HepG2 (cell line): ENCODE data around the gene CCDC142. TPM values are rescaled to one million over a fixed set of nuclear protein-coding genes. Genes with fewer than 3 reads are reported as not detected.

Experiments used
- ATF2 ChIP-seq: sonication (generic); formaldehyde crosslinking; IDR thresholded peaks from 2 replicates; pipeline ENCODE4 v1.4.0; 2020; ENCODE audit warnings: missing genetic modification reagents
- MBD4 ChIP-seq: IDR thresholded peaks from 2 replicates; pipeline ENCODE4 v1.6.1; 2012; ENCODE audit warnings: low read length, inconsistent platforms, borderline replicate concordance
- MIXL1 ChIP-seq: IDR thresholded peaks from 2 replicates; pipeline ENCODE4 v1.6.1; 2016
- PAXIP1 ChIP-seq: sonication (generic); formaldehyde crosslinking; conservative IDR thresholded peaks from 2 replicates; pipeline ENCODE4 v1.4.0; 2020; ENCODE audit warnings: mild to moderate bottlenecking, missing genetic modification reagents, moderate library complexity
- SALL1 ChIP-seq: sonication (generic); formaldehyde crosslinking; IDR thresholded peaks from 2 replicates; pipeline ENCODE4 v1.8.0; 2022; ENCODE audit warnings: mild to moderate bottlenecking, missing genetic modification reagents
- SATB2 ChIP-seq: sonication (generic); formaldehyde crosslinking; IDR thresholded peaks from 2 replicates; pipeline ENCODE4 v1.5.0; 2020; ENCODE audit warnings: missing genetic modification reagents
- SNAPC2 ChIP-seq: sonication (generic); formaldehyde crosslinking; IDR thresholded peaks from 2 replicates; pipeline ENCODE4 v1.8.1; 2022; ENCODE audit warnings: mild to moderate bottlenecking, missing genetic modification reagents
- TAF15 ChIP-seq: fragments of 200-400 bp; formaldehyde crosslinking; IDR thresholded peaks from one replicate; pipeline ENCODE4 v1.6.1; 2018; ENCODE audit warnings: mild to moderate bottlenecking, low read depth, low read length; ENCODE audit not compliant: poor library complexity, severe bottlenecking
- ZNF160 ChIP-seq: sonication (generic); formaldehyde crosslinking; IDR thresholded peaks from 2 replicates; pipeline ENCODE4 v1.8.0; 2022; ENCODE audit warnings: mild to moderate bottlenecking, inconsistent platforms, missing genetic modification reagents
- ZNF431 ChIP-seq: sonication (generic); formaldehyde crosslinking; IDR thresholded peaks from 2 replicates; pipeline ENCODE4 v1.9.0; 2022; ENCODE audit warnings: missing genetic modification reagents, low read depth, mild to moderate bottlenecking, borderline replicate concordance
- ZNF546 ChIP-seq: sonication (generic); formaldehyde crosslinking; conservative IDR thresholded peaks from 2 replicates; pipeline ENCODE4 v1.8.1; 2023; ENCODE audit warnings: mild to moderate bottlenecking, missing genetic modification reagents
- ZNF550 ChIP-seq: sonication (generic); formaldehyde crosslinking; IDR thresholded peaks from 2 replicates; pipeline ENCODE4 v1.4.0; 2020; ENCODE audit warnings: mild to moderate bottlenecking, missing genetic modification reagents, borderline replicate concordance
- polyA plus RNA-seq, 8 experiments: library from polyadenylated mRNA; depleted of rRNA in 3 of 8; stranded (reverse) in 7 of 8; unstranded in 1 of 8; fragments of >200 nt; fragmentation: Illumina TruSeq in 4 of 8; extraction: Trizol in 4 of 8; gene quantifications; 2 replicates each; pipeline versions ENCODE4 v1.2.1 to v1.2.3, GENCODE V29; 2011 to 2016; ENCODE audit warnings: low read depth in 4 of 8, missing spikeins in 1 of 8, mixed read lengths in 1 of 8; ENCODE audit not compliant: insufficient read depth in 1 of 8
- total RNA-seq, 5 experiments: library from RNA; depleted of rRNA; stranded (reverse); fragments of >200 nt; fragmentation: Illumina TruSeq; extraction: Trizol; gene quantifications; 2 replicates each; pipeline ENCODE4 v1.2.3, GENCODE V29; 2016; ENCODE audit warnings: low read depth in 1 of 5
- TF ChIP-seq, protein P1 (sequence below): sonication (generic); formaldehyde crosslinking; IDR thresholded peaks from 2 replicates; pipeline ENCODE4 v1.4.0; 2020; ENCODE audit warnings: missing genetic modification reagents
- TF ChIP-seq, protein P2 (sequence below): sonication (generic); formaldehyde crosslinking; conservative IDR thresholded peaks from 2 replicates; pipeline ENCODE4 v1.5.0; 2020; ENCODE audit warnings: missing genetic modification reagents
- TF ChIP-seq, protein P3 (sequence below): sonication (generic); formaldehyde crosslinking; IDR thresholded peaks from 2 replicates; pipeline ENCODE4 v1.4.0; 2020; ENCODE audit warnings: mild to moderate bottlenecking, missing genetic modification reagents

CCDC142 gene
- total and polyA plus RNA-seq, 2 of the 13 experiments (the other 11 are each of a cell fraction or from before 2014, with no cell fraction given): 14.7 to 30.4 TPM

- TF ChIP-seq PAXIP1 (peak; percentile 56; the same call in 1 of the 2 replicates), ZNF160 (no peak), MBD4 (no peak), ATF2 (CRISPR knock-in tag) (peak; percentile 15; the same call in 1 of the 2 replicates), SALL1 (CRISPR knock-in tag) (peak; percentile 71), SNAPC2 (CRISPR knock-in tag) (peak; percentile 81; the same call in 1 of the 2 replicates), SATB2 (CRISPR knock-in tag) (no peak), TAF15 (peak; percentile 55), ZNF431 (CRISPR knock-in tag) (no peak), ZNF546 (CRISPR knock-in tag) (no peak), ZNF550 (CRISPR knock-in tag) (no peak), MIXL1 (CRISPR knock-in tag) (no peak)
- TF ChIP-seq, protein P1, sequence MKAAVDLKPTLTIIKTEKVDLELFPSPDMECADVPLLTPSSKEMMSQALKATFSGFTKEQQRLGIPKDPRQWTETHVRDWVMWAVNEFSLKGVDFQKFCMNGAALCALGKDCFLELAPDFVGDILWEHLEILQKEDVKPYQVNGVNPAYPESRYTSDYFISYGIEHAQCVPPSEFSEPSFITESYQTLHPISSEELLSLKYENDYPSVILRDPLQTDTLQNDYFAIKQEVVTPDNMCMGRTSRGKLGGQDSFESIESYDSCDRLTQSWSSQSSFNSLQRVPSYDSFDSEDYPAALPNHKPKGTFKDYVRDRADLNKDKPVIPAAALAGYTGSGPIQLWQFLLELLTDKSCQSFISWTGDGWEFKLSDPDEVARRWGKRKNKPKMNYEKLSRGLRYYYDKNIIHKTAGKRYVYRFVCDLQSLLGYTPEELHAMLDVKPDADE: no peak
- TF ChIP-seq, protein P2, sequence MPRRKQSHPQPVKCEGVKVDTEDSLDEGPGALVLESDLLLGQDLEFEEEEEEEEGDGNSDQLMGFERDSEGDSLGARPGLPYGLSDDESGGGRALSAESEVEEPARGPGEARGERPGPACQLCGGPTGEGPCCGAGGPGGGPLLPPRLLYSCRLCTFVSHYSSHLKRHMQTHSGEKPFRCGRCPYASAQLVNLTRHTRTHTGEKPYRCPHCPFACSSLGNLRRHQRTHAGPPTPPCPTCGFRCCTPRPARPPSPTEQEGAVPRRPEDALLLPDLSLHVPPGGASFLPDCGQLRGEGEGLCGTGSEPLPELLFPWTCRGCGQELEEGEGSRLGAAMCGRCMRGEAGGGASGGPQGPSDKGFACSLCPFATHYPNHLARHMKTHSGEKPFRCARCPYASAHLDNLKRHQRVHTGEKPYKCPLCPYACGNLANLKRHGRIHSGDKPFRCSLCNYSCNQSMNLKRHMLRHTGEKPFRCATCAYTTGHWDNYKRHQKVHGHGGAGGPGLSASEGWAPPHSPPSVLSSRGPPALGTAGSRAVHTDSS: no peak
- TF ChIP-seq, protein P3, sequence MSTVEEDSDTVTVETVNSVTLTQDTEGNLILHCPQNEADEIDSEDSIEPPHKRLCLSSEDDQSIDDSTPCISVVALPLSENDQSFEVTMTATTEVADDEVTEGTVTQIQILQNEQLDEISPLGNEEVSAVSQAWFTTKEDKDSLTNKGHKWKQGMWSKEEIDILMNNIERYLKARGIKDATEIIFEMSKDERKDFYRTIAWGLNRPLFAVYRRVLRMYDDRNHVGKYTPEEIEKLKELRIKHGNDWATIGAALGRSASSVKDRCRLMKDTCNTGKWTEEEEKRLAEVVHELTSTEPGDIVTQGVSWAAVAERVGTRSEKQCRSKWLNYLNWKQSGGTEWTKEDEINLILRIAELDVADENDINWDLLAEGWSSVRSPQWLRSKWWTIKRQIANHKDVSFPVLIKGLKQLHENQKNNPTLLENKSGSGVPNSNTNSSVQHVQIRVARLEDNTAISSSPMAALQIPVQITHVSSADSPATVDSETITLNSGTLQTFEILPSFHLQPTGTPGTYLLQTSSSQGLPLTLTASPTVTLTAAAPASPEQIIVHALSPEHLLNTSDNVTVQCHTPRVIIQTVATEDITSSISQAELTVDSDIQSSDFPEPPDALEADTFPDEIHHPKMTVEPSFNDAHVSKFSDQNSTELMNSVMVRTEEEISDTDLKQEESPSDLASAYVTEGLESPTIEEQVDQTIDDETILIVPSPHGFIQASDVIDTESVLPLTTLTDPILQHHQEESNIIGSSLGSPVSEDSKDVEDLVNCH (CRISPR knock-in tag): 0 out of 2 replicates have a peak, but pooled peaks have one; percentile 74
Observed at GRCh38 chr2:74457549-74458131, 25.2 kb downstream of the CCDC142 start (continued).
